AG09309 (cell line): ENCODE results near the gene TMEM132D.

ENCODE experiments used
- DNase-seq: peaks from one replicate; pipeline ENCODE4 v3.0.0-alpha.2; 2010; ENCODE audit warnings: low read depth
- H3K4me3 ChIP-seq: 2 replicates; pipeline ENCODE4 v1.5.1; 2011; ENCODE audit warnings: mild to moderate bottlenecking, low read depth, low read length, moderate library complexity; ENCODE audit not compliant: control insufficient read depth
- TF ChIP-seq, protein P1 (sequence below): IDR thresholded peaks from 2 replicates; pipeline ENCODE4 v1.5.1; 2011; ENCODE audit warnings: mild to moderate bottlenecking, low read depth, low read length, inconsistent platforms; ENCODE audit not compliant: insufficient read depth, control insufficient read depth; ENCODE audit errors: missing control alignments

The TMEM132D gene

GRCh38 chr12:129339336-129339735, 564.5 kb downstream of the TMEM132D start:
- no peak for DNase-seq
- H3K4me3 ChIP-seq = no peak overlapping the region
- TF ChIP-seq, protein P1, sequence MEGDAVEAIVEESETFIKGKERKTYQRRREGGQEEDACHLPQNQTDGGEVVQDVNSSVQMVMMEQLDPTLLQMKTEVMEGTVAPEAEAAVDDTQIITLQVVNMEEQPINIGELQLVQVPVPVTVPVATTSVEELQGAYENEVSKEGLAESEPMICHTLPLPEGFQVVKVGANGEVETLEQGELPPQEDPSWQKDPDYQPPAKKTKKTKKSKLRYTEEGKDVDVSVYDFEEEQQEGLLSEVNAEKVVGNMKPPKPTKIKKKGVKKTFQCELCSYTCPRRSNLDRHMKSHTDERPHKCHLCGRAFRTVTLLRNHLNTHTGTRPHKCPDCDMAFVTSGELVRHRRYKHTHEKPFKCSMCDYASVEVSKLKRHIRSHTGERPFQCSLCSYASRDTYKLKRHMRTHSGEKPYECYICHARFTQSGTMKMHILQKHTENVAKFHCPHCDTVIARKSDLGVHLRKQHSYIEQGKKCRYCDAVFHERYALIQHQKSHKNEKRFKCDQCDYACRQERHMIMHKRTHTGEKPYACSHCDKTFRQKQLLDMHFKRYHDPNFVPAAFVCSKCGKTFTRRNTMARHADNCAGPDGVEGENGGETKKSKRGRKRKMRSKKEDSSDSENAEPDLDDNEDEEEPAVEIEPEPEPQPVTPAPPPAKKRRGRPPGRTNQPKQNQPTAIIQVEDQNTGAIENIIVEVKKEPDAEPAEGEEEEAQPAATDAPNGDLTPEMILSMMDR = no peak

GRCh38 chr12:129337413-129337812, 566.4 kb downstream of the TMEM132D start:
- TF ChIP-seq, protein P1 = no peak

GRCh38 chr12:129335773-129336172, 568.1 kb downstream of the TMEM132D start:
- H3K4me3 ChIP-seq = no peak overlapping the region
- TF ChIP-seq, protein P1 = no peak
- DNase-seq = no peak

More at GRCh38 chr12:129337413-129337812, 566.4 kb downstream of the TMEM132D start:
- H3K4me3 ChIP-seq = no peak overlapping the region
- DNase-seq = no peak

- no peak for DNase-seq
- no peak overlapping the region for H3K4me3 ChIP-seq
- TF ChIP-seq, protein P1 = no peak
Observed at GRCh38 chr12:129332286-129332685, 571.5 kb downstream of the TMEM132D start.

DNA sequence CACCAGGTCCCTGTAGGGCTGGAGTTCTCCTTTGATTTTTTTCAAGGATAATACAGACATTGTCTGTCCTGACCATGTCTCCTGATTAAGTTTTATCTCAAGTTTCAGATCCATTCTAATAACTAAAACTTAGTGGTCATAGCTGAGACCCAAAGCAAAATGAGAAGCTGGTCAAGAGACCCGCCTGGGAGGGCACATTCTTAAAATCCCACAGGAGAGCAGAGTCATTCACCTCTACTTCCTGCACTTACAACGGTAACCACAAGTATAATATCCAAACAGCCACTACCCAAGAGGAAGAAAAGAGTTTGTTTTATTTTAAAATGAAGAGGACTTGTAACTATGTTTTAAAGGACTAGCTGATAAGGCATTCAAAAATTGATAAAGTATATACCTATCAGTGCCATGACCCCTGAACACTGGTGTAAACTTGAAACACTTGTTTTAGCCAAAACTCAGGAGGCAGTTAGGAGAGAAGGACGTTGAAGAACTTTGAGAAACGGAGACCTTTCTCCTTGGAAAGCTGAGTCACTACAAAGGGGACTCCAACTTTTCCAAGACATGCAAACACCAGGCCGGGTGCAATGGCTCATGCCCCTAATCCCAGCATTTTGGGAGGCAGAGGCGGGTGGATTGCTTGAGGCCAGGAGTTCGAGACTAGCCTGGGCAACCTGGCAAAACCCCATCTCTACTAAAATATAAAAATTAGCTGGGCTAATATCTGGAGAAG, 572.3 kb downstream of the TMEM132D start:
- TF ChIP-seq, protein P1 = no peak
- DNase-seq = no peak
- no peak overlapping the region for H3K4me3 ChIP-seq

- TF ChIP-seq, protein P1 = no peak
- no peak overlapping the region for H3K4me3 ChIP-seq
- no peak for DNase-seq
Observed at GRCh38 chr12:129328235-129328634, 575.6 kb downstream of the TMEM132D start.
